Measurements from ENCODE around the gene ZNF423.
"Not testable (repeated sequence)": the region's sequence is repeated elsewhere in the genome, so short reads cannot be mapped to it uniquely, and the experiment has no call there.

The ZNF423 gene

GRCh38 chr16:49524216-49524946 is 331.5 kb downstream of the ZNF423 start:
- DNase-seq: no peak

DNA sequence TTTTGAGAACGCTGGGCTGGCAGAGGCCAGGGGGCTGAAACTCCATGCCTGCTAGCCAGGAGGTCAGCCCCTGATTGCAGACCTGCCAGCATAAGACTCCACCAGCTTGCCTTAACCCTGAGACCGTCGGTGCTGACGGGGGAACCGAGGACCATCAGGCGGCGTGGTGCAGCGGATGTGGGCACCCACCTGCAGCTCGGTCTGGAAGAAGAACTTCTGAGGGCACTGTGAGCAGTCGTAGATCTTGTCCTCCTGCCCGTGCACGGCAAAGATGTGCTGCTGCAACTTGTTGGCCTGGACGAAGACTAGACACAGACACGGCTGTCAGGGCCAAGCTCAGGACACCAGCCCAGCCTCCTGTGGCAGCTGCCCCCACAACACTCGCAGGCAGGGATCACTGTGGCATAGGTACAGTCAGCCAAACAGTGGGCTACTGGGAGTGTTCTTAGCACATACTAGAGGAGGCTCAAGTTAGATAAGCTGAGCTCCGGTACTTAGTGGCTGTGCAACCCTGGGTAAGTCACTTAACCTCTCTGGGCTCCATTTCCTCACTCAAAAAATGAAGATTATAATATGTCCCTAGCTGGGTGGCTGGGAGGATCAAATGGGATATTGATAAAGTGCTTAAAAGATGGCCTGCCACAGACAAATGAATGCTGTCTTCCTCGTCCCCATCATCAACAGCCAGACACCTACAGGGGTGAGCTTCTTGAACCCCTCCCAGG is 332.3 kb downstream of the ZNF423 start:
- no peak for DNase-seq

GRCh38 chr16:49521734-49522325 is 334.1 kb downstream of the ZNF423 start:
- no peak for DNase-seq

DNA sequence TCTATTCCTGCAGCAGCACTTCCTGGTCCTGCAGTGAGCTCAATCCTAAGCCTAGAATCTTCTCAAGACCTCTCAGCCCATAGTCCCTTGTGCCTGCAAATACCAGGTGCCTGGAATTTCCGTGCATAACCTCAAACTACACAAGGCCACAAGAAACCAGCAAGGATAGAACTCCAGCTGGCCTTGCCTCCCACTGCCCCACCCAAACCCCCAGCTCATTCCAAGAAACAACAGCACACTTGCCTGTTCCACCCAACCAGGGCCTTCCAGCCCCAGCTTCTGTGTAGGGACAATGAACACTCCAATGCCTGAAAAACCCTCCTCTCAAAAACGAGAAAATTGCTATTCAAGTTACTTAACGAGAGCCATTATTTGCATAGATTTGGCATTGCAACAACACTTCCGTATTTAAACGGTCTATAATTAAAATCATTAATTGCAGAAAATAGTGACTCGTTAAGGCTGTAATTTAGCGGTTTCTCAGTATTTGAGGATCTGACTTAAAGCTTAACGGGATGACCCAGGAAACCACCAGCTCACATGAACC is 335.3 kb downstream of the ZNF423 start:
- no peak for DNase-seq

- no peak for DNase-seq
These were observed 336.2 kb downstream of the ZNF423 start for GRCh38 chr16:49519741-49520140.

GRCh38 chr16:49519008-49519656 is 336.8 kb downstream of the ZNF423 start:
- DNase-seq: no peak

DNA sequence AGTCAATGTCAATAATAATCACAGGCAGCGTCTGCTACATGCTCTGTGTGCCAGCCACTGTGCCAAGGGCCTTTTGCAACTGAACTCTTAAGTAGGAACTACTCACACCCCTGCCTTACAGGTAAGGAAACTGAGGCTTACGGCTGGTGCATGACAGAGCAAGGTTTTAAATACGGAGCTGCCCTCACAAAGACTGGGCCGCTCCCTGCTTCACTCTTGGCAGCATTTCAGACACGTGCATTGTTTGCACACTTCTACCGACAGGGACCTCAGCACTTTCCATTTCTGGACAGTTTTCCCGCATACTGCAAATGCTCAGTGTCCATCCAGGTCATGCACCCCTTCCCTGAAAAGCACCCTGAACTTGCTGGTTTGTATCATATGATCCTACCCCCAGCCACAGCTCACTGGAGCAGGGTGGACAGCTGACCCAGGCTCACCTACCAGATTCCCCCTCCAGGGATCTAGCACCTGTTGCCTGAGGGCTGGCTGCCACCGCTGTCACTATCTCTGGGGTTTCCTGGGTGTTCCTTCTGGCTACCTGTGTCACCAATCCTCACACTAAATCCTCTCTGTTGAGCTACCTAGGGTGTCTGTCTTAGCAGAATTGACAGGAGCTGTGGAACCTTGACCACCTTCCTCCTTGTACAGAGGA is 339.4 kb downstream of the ZNF423 start:
- DNase-seq: no peak

DNA sequence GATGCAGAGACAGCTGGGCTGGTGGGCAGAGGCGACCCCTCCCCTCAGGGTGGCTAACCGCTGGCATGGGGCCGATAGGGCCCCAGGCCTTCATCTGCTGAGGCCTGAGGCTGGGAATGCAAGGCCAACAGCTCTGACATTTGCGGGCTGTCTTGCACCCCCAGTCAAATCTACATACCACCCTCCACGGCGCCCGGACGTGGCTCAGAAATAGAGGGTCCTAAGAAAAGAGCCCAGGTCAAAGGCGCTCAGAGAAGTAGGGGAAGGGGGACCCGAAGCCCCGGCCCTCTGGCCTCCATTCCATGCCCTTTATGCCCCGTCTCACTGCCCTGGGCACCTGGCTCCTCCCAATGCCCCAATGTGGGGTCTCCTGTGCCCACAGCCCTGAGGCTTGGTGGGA is 340.1 kb downstream of the ZNF423 start:
- DNase-seq: no peak

- no peak for DNase-seq
These were observed 340.8 kb downstream of the ZNF423 start for GRCh38 chr16:49515016-49515565.

- no peak for DNase-seq
These were observed 341.6 kb downstream of the ZNF423 start for GRCh38 chr16:49514073-49514980.

GRCh38 chr16:49513040-49513439 is 342.9 kb downstream of the ZNF423 start:
- DNase-seq: no peak

GRCh38 chr16:49510654-49511305 is 345.1 kb downstream of the ZNF423 start:
- DNase-seq: no peak

GRCh38 chr16:49510141-49510540 is 345.8 kb downstream of the ZNF423 start:
- no peak for DNase-seq

- DNase-seq: not testable (repeated sequence)
These were observed 349.6 kb downstream of the ZNF423 start for GRCh38 chr16:49506058-49507013.

DNA sequence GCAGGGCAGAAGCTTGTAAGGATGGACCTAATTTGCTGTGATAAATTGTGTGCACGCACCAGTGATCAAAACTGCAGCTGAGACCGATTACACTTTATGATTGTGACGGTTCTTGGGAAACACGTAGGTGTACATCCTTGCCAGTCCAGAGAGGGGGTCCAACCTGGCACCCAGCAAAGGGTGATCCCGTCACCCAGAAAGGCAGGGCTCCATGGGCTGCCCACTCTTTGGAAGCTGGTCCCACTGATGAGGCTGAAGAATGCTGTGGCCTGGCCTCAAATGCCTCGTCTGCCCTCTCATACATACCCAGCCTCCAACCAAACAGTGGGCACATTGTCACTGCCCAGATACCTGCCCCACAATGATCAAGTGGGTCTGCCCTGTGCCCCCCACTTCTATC is 350.4 kb downstream of the ZNF423 start:
- no peak for DNase-seq

DNA sequence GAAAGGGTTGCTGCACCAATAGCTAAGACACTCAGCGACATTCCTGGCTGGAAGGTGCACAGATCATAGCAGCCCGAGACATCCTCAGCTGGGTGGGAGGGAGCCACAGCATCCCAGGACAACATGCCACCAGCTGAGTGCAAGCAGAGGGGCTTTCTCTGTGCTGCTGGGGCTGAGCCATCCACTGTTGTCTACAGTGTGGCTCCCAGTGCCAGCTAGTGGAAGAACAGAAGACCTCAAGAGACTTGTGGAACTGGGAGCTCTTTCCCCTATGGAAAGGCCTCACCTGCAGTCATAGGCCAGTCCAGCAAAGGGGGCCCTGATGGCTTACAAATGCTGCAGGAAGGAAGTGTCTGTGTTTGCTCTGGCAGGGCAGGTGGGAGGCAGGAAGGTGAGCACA is 351.3 kb downstream of the ZNF423 start:
- DNase-seq: no peak

DNA sequence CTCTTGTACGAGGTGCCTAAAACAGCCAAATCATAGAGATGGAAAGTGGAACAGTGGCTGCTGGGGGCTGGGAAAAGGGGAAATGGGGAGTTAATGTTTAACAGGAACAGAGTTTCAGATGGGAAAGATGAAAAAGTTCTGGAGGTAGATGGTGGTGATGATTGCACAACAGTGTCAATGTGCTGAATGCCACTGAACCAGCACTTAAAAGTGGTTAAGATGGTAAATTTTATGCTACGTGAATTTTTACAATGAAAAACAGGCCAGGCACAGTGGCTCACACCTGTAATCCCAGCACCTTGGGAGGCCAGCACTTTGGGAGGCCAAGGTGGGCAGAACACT is 351.9 kb downstream of the ZNF423 start:
- DNase-seq: no peak

DNA sequence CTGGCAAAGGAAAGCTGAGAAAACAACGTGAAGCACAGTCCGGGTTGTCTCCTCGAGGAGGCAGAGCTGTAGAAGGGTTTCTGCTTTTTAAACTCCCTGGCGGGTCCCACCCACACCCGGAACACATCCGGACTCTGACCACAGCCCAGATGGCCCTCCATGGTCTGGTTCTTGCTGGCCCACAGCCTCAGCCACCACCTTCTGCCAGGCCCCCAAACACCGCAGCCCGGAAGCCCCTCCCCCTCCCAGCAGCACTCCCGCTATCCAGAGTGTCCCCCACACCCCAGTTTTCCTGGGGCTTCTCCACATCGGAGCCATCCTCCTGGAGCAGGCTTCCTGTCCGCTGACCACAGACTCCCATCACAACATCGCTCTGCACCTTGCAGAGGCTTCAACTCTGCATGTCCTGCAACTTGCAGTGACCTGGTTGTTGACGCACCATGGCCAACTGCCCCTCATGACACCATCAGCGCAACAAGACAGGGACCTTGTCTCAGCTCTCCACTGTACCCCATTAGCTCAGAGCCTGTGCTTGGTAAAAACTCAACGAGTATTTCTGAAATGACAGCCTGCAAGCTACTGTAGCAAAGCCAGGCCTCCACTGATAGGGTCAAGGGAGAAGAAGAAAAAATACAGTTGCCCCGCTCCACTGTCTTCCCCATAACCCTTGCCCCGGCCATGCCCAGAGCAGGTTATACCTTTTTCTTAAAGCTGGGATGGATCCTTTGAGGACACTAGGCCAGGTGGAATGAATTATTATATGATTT is 352.5 kb downstream of the ZNF423 start:
- no peak for DNase-seq
